Loucy (cell line): ENCODE data around the gene AP2B1.

Experiments used
- CTCF ChIP-seq: fragments of 200-600 bp; sonication (generic); conservative IDR thresholded peaks from 2 replicates; pipeline ENCODE4 v1.5.1; 2014; ENCODE audit warnings: mild to moderate bottlenecking, antibody characterized with exemption, low read length
- EZH2phosphoT487 ChIP-seq: fragments of 200-600 bp; IDR thresholded peaks from 2 replicates; pipeline ENCODE4 v1.6.1; 2018; ENCODE audit warnings: antibody characterized with exemption, mild to moderate bottlenecking, moderate library complexity, borderline replicate concordance

DNA sequence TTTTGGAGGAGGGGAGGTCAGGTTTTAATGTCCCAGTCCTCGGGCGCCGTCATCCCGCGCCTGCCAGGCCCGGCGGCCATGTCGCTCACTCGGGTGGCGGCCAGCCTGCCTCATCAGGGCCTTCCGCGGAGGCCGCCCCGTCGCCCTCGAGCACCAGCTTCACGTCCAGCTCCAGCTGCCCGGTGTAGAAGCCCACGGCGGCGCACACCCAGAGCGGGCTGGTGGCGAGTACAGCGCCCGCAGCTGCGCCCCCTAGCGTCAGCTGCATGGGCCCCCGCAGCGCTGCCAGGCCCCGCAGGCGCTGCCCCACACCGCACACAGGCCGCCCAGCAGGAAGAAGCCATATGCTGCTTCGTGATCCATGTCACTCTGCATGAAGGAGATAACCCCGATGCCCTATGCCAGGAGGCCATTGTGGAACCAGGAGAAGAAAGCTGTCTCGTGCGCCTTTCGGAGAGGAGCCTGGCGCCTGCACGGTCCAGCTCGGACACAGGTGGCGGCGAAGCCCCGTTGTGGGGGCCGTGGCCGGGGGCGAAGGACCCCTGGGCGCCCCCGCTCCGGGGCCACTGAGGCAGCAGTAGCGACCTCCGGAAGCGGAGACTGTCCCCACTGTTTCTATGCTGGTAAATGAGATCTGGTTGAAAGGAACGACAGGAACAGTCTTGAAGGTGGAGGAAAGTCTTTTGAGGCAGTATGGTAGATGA lies 9.6 kb downstream of the AP2B1 start:
- TF ChIP-seq CTCF (no peak), EZH2phosphoT487 (no peak)
